ENCODE data around the gene TRIO. TPM values are rescaled to one million over a fixed set of nuclear protein-coding genes. Genes with fewer than 3 reads are reported as not detected.

Gene TRIO
- total RNA-seq, 2 experiments from 2014 or later, result 3.7 to 4.2 TPM

GRCh38 chr5:14145435-14146334 is 2.5 kb downstream of the TRIO start:
- H3K9me3 Mint-ChIP-seq, result no peaks in the 10 kb centered on the region
- peaks cover 10% of the 10 kb centered on the region for H3K4me1 Mint-ChIP-seq
- H3K36me3 Mint-ChIP-seq (ENCODE audit: low read depth), result no peaks in the 10 kb centered on the region
- peaks cover 56% of the 10 kb centered on the region for H3K27me3 Mint-ChIP-seq
- peak overlapping the region; percentile 63 for H3K4me3 Mint-ChIP-seq
- no peak overlapping the region for H3K27ac Mint-ChIP-seq
- CTCF ChIA-PET, result no interaction called here
- POLR2A ChIA-PET, result no interaction called here
- DNase-seq, result no peak

GRCh38 chr5:14146725-14147124 is 3.6 kb downstream of the TRIO start:
- ChIA-PET CTCF (no interaction called here), POLR2A (no interaction called here)
- Mint-ChIP-seq H3K27ac (no peak overlapping the region), H3K9me3 (no peaks in the 10 kb centered on the region), H3K4me1 (peaks cover 10% of the 10 kb centered on the region), H3K27me3 (peaks cover 51% of the 10 kb centered on the region), H3K36me3 (ENCODE audit: low read depth) (no peaks in the 10 kb centered on the region), H3K4me3 (no peak overlapping the region)
- no peak for DNase-seq

- Mint-ChIP-seq H3K9me3 (no peaks in the 10 kb centered on the region), H3K4me1 (peaks cover 9% of the 10 kb centered on the region), H3K36me3 (ENCODE audit: low read depth) (no peaks in the 10 kb centered on the region), H3K27ac (no peak overlapping the region), H3K4me3 (no peak overlapping the region), H3K27me3 (peaks cover 48% of the 10 kb centered on the region)
- CTCF ChIA-PET, result no interaction called here
- POLR2A ChIA-PET, result no interaction called here
- DNase-seq, result no peak
Measured at GRCh38 chr5:14147210-14147609, 4.1 kb downstream of the TRIO start.

DNA sequence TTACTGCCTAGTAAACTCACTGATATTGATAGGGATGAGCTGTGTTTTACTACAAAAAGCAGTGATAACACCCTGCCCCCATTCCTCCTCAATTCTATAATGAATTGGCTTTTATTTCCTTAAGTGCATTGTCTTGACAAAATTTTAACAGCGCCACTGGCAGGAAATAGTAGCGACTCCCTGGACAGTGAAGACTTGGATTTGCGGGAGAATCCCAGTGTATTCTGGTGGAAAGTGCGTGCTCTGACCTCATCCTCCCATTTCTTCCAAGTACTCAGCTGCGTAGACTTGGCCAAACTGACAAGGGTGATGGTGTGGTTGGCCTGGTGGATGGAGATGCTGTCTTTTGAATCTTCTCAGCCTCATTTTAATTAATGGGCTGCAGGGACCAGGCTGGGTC is 5.3 kb downstream of the TRIO start:
- ChIA-PET POLR2A (interaction anchor here (0.6 to 0.7 kb wide), 2 partner anchors 76 kb away, joined by 3 to 4 read pairs; no protein-coding TSS in a partner anchor), CTCF (no interaction called here)
- no peak for DNase-seq
- no peak overlapping the region for H3K27ac Mint-ChIP-seq
- H3K4me1 Mint-ChIP-seq, result peaks cover 5% of the 10 kb centered on the region
- H3K36me3 Mint-ChIP-seq (ENCODE audit: low read depth), result no peaks in the 10 kb centered on the region
- H3K27me3 Mint-ChIP-seq, result peaks cover 46% of the 10 kb centered on the region
- no peak overlapping the region for H3K4me3 Mint-ChIP-seq
- no peaks in the 10 kb centered on the region for H3K9me3 Mint-ChIP-seq

DNA sequence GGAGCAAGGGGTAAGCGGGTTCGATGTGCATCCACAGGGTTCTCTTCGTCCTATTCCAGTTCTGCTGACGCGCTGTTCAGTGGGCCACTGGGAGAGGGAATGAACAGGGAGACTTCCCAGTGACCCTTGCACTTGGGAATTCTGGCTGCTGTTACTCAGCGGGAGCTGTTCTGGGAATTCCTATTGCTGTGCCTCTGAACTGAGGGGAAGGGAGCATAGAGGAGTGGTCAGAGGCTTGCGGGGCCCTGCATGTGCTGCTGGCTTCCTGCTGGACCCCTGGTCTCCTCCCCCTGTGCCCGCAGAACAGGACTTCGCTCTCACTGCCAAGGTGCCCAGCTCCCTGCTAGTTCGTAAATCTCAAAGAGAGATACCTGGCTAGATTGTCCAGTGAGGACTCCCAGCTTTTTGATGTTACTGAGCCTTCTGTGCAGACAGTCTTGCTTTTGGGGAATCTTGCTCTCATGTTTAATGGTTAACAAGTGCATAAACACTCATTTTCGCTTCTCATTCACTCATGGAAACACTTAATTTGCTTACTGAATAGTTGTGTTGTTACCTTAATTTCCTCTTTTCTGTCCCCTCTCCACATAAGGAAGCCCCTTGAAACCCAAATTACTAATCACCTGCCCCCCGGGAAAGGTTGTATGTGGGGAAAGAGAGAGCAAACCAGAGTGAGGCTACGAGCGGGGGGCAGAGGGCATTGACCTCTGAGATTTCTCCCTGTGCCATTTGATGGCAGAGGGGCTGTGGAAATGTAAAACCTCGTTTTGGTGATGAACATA is 5.9 kb downstream of the TRIO start:
- no peaks in the 10 kb centered on the region for H3K36me3 Mint-ChIP-seq (ENCODE audit: low read depth)
- H3K4me3 Mint-ChIP-seq, result no peak overlapping the region
- no peak for DNase-seq
- CTCF ChIA-PET, result no interaction called here
- no peaks in the 10 kb centered on the region for H3K9me3 Mint-ChIP-seq
- no peak overlapping the region for H3K27ac Mint-ChIP-seq
- POLR2A ChIA-PET, result interaction anchor here (0.6 to 0.7 kb wide), 2 partner anchors 75 to 76 kb away, joined by 3 to 4 read pairs; no protein-coding TSS in a partner anchor
- H3K27me3 Mint-ChIP-seq, result peaks cover 45% of the 10 kb centered on the region
- H3K4me1 Mint-ChIP-seq, result peaks cover 5% of the 10 kb centered on the region

DNA sequence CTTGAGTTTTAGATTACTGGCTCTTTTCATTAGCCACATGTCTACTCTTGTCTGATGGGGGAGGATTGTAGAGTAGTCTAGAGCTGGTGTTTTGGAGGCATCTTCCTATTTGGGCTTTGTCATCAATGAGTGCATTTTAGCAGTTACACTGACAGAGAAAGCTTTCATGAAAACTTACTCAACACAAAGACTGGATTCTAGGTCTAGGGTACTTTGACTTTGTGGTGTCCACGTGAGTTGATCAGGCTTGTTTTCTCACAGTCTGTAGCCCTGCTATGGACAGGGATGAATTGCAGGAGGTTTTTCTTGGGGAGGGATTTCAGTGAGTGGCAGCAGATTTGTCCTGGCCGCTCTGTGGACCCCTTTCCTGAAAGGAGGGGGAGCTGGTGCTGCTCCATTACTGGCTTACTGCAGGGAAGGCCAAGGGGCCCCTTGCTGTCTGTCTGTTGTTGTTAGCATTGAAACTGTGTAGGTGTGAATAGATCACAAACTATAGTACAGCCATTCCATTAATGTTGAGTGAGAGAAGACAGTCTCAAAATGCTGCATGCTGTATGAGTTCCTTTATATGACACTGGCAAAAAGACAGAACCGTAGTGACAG is 6.6 kb downstream of the TRIO start:
- ChIA-PET CTCF (no interaction called here), POLR2A (no interaction called here)
- Mint-ChIP-seq H3K36me3 (ENCODE audit: low read depth) (no peaks in the 10 kb centered on the region), H3K4me3 (no peak overlapping the region), H3K27me3 (peaks cover 43% of the 10 kb centered on the region), H3K4me1 (peaks cover 3% of the 10 kb centered on the region), H3K27ac (no peak overlapping the region), H3K9me3 (no peaks in the 10 kb centered on the region)
- DNase-seq, result no peak

GRCh38 chr5:14151416-14151815 is 8.3 kb downstream of the TRIO start:
- H3K4me3 Mint-ChIP-seq, result no peak overlapping the region
- peaks cover 26% of the 10 kb centered on the region for H3K27me3 Mint-ChIP-seq
- POLR2A ChIA-PET, result no interaction called here

DNA sequence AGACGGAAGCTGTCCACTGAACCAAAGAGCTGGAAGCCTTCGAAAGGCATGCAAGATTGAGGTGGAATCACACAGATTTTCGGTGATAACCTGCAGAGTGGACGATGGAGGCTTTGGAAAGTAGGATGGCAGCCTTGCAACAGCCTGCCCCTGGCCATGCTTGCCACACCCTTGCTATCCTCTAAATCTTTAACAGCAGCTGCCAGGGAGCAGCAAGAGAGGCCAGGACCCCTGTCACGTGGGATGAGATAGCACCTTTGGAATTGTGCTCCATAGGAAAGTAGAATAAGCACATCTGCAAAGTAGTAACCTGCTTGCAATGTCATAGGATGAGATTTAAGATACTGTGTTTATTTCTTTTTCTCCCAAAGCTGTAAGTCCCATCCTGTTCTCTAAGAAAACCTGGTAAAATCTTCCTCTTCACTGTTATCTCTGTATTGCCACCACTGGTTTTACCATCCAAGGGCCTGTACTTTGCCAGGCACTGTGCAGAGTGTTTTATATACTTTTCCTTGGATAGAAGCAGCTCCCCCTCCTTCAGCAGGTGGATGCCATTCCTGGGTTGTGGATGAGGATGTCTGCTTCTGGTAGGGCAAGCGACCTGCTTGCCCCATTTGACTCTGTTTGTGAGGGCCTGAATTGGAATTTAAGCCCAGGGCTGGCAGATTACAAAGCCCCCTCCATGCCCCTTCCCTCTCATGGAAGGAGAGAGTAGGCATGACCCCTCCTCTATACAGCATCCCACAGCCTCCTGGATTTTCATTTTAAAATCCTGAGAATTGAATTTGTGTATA is 10.1 kb downstream of the TRIO start:
- ChIA-PET POLR2A (no interaction called here), CTCF (interaction anchor here (0.7 kb wide), 1 partner anchor 10 kb away, joined by 3 read pairs; the partner anchor contains the start of gene TRIO)
- Mint-ChIP-seq H3K9me3 (no peaks in the 10 kb centered on the region), H3K27ac (no peak overlapping the region), H3K4me1 (no peaks in the 10 kb centered on the region), H3K36me3 (ENCODE audit: low read depth) (no peaks in the 10 kb centered on the region), H3K4me3 (no peak overlapping the region), H3K27me3 (peaks cover 14% of the 10 kb centered on the region)
- DNase-seq, result no peak

More at GRCh38 chr5:14151416-14151815, 8.3 kb downstream of the TRIO start:
- Mint-ChIP-seq H3K4me1 (no peaks in the 10 kb centered on the region), H3K9me3 (no peaks in the 10 kb centered on the region), H3K36me3 (ENCODE audit: low read depth) (no peaks in the 10 kb centered on the region), H3K27ac (no peak overlapping the region)
- no peak for DNase-seq
- CTCF ChIA-PET, result no interaction called here

DNA sequence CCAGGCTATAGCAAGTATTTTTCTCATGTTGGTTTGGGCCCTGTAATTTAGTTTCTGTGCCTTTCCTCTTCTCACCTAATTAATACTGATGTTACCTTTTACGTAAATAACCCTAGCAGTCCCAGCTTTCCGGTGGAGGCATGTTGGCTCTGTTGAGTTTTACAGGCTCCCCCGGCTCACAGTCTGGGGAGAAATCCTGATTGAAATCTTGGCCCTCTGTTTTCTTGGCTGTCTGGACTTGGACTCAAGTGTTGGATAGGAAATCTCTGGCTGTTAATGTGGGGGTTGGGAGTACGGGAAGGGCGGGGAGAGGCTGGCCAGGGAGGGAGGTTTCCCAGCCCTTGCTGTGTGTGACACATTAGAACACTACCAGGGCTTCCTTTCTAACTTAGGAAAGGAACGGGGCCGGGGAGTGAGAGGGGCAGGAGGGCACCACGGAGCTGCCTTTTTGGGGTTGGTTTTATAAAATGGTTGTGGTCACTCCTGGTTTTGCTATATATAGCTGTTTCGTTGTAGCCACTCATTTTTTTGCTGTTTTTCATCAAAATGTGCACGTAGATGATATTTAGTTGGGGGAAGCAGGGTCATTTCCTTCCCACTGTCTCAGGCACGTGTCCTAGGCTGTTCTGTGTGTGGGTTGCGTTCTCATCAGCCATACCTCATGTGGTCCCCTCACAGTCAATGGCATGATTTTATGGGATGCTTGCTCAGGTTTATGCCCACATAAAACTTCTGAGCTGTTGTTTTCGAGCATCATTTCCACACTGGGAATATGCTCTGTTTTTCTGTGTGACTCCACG is 11.0 kb downstream of the TRIO start:
- Mint-ChIP-seq H3K4me3 (no peak overlapping the region), H3K4me1 (no peaks in the 10 kb centered on the region), H3K9me3 (no peaks in the 10 kb centered on the region), H3K27ac (no peak overlapping the region), H3K36me3 (ENCODE audit: low read depth) (no peaks in the 10 kb centered on the region), H3K27me3 (peaks cover 12% of the 10 kb centered on the region)
- DNase-seq, result no peak
- ChIA-PET POLR2A (no interaction called here), CTCF (no interaction called here)

GRCh38 chr5:14155075-14155474 is 11.9 kb downstream of the TRIO start:
- H3K36me3 Mint-ChIP-seq (ENCODE audit: low read depth), result no peaks in the 10 kb centered on the region
- no peak overlapping the region for H3K27ac Mint-ChIP-seq
- CTCF ChIA-PET, result no interaction called here
- no peak overlapping the region for H3K4me3 Mint-ChIP-seq
- H3K9me3 Mint-ChIP-seq, result no peaks in the 10 kb centered on the region
- no peak for DNase-seq
- no peaks in the 10 kb centered on the region for H3K4me1 Mint-ChIP-seq
- POLR2A ChIA-PET, result no interaction called here
- peaks cover 3% of the 10 kb centered on the region for H3K27me3 Mint-ChIP-seq

GRCh38 chr5:14155739-14156138 is 12.6 kb downstream of the TRIO start:
- H3K4me3 Mint-ChIP-seq, result no peak overlapping the region
- ChIA-PET CTCF (no interaction called here), POLR2A (no interaction called here)
- H3K27ac Mint-ChIP-seq, result no peak overlapping the region
- DNase-seq, result no peak
- no peaks in the 10 kb centered on the region for H3K36me3 Mint-ChIP-seq (ENCODE audit: low read depth)
- no peaks in the 10 kb centered on the region for H3K9me3 Mint-ChIP-seq
- H3K27me3 Mint-ChIP-seq, result peaks cover 2% of the 10 kb centered on the region
- H3K4me1 Mint-ChIP-seq, result no peaks in the 10 kb centered on the region

DNA sequence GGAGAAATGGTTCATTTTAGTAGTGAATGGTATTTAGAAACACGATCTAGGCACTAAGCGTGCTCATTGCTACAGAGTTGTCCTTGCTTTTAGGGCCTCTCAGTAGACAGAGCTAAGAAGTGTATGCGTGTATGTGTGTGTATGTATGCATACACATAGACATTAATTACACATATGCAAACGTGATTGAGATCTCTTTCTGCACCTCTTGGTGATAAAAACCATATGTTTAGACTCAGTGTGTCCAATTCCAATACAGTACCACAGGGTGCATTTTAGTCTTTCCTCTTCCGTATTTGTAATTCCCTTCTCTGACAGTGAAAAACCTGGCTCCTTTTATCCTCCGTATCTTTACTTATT is 13.1 kb downstream of the TRIO start:
- no peak overlapping the region for H3K27ac Mint-ChIP-seq
- ChIA-PET POLR2A (no interaction called here), CTCF (no interaction called here)
- H3K27me3 Mint-ChIP-seq, result peaks cover 2% of the 10 kb centered on the region
- no peaks in the 10 kb centered on the region for H3K9me3 Mint-ChIP-seq
- no peaks in the 10 kb centered on the region for H3K4me1 Mint-ChIP-seq
- DNase-seq, result no peak
- H3K36me3 Mint-ChIP-seq (ENCODE audit: low read depth), result no peaks in the 10 kb centered on the region
- H3K4me3 Mint-ChIP-seq, result no peak overlapping the region
